NCI-H187 treated with DMSO at 0.1 percent for 48 hours (cell line): ENCODE data around the gene RTN4IP1.

Experiments used
- DNase-seq: peaks from one replicate; lab custom pipeline; 2025; lab: John Stamatoyannopoulos, UW

RTN4IP1 gene

DNA sequence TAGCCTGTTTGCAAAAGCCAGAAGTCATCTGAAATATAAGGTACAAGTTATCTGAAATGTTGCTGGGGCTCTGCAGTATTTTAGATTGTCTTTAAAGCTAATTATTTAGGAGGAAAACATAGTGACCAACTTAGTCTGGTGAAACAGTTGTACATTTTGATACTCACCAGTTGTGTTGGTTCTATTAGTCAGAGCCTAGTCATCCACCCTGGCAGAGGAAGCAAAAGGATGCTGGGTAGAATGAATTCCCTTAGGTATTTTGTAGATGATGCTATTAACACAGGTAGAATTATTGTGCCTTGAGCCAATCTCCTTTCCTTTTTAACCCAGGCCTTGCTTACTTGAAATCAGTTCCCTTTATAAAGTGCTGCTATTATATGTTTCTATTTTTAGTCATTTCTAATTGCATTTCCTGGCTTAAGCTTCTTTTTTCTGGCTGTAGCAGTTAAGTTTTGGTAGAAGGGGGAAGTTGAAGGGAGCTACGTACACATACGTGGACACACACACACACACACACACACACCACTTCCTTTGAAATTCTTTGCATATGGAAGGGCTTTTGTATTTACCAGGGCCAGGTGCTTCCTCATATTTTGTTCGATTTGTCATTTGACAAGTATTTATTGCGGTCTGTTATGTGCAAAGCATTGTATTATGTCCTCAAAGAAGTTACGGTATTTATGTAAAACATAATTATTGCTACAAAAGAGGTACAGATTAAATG is 82.4 kb downstream of the RTN4IP1 start:
- no peak for DNase-seq

GRCh38 chr6:106546261-106546690 is 83.0 kb downstream of the RTN4IP1 start:
- no peak for DNase-seq

GRCh38 chr6:106540907-106541306 is 88.4 kb downstream of the RTN4IP1 start:
- no peak for DNase-seq

DNA sequence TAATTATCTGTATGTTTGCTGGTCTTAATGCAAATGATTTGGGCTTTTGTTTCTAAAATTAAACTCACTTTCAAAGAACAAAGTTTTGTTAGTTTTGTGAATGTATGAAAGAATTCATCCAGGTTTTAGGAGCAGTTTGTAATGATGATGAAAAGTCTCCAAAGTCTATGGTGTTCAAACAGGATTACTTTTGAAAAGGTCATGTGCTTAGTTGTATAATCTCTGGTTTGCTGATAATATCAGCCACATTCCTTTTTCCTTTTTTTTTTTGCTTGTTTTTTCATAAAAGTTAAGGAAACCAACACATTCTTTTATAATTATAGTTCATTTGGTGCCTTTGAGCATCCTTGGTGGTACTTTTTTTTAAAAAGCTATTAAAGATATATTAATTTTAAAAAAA is 88.9 kb downstream of the RTN4IP1 start:
- DNase-seq: no peak

- DNase-seq: no peak
Measured at GRCh38 chr6:106539936-106540335, 89.4 kb downstream of the RTN4IP1 start.

- no peak for DNase-seq
Measured at GRCh38 chr6:106538145-106538544, 91.2 kb downstream of the RTN4IP1 start.

- no peak for DNase-seq
Measured at GRCh38 chr6:106537662-106538061, 91.6 kb downstream of the RTN4IP1 start.

DNA sequence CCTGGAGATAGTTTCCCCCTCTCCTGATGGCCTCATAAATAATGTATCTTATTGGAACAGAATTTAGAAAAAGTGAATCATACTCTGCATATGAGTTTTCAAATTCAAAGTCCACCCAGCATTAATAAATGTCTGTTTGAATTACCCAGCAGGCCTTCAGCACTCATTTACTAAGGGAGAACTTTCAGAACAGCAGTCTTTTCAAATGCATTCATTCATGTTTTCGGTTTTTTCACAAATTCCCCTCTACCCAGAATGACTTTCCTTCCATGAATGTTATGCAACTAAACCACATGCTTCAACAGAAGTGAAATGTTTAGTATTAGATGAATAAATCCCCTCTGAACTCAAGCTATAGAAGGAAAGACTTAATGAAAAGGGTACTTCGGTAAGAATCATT is 92.4 kb downstream of the RTN4IP1 start:
- DNase-seq: no peak

GRCh38 chr6:106536357-106536756 is 92.9 kb downstream of the RTN4IP1 start:
- DNase-seq: no peak

- no peak for DNase-seq
Measured at GRCh38 chr6:106535012-106535411, 94.3 kb downstream of the RTN4IP1 start.

DNA sequence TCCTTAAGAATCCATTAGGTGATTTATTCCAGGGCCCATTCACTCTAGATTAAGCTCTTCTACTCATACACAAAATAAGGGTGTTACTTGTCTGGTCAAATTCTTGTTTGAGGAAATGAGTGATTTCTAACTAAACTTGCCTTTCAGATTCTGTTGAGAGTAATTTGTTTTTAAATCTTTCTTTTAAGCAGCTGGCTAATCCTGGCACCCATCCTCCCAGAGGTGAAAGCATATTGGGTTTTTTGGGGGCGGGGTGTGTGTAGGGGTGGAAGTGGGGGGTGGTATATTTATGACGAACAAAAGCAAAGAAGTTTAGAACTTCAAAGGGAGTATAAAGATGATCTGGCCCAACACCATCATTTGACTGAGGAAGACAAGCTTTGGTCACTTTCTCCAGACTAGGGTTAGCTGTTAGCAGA is 94.7 kb downstream of the RTN4IP1 start:
- DNase-seq: no peak

GRCh38 chr6:106534004-106534403 is 95.3 kb downstream of the RTN4IP1 start:
- DNase-seq: no peak

GRCh38 chr6:106533054-106533453 is 96.2 kb downstream of the RTN4IP1 start:
- DNase-seq: no peak

DNA sequence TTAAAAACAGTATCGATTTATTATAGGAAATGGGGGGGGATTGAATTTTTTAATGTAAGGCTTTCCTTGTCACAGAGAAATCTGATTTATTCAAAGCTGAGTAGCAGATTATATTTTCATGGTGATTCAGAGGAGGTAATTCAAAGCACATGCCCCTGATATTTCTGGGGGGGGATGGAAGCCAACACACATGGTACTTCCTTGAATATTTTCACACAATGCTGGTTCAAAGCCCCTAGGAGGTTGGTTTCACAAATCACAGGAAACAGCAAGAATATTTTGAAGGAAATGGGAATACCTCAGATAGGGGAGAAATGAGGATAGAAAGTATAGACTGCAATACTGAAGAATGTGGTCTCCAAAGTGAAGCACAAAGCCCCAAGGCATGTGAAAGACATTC is 98.8 kb downstream of the RTN4IP1 start:
- no peak for DNase-seq

GRCh38 chr6:106530026-106530425 is 99.3 kb downstream of the RTN4IP1 start:
- DNase-seq: no peak

DNA sequence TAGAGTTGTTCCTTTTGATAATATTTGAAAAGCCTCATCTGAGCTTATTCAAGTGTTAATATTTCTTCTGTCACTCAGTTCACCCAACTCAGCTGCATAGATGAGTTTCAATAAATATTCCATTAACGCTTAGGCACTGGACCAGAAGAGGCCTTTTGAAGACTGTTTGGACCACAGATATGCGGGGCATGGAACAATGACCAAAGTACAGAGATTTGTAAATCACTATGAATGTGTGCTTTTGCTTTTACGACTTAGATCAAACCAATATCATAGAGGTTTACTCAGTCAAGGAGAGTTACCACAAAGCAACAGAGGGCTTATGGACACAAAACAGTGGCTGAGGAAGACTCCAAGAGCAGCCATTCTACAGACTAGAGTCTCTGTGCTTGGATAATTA is 99.9 kb downstream of the RTN4IP1 start:
- no peak for DNase-seq

- no peak for DNase-seq
Measured at GRCh38 chr6:106528521-106528920, 100.8 kb downstream of the RTN4IP1 start.

DNA sequence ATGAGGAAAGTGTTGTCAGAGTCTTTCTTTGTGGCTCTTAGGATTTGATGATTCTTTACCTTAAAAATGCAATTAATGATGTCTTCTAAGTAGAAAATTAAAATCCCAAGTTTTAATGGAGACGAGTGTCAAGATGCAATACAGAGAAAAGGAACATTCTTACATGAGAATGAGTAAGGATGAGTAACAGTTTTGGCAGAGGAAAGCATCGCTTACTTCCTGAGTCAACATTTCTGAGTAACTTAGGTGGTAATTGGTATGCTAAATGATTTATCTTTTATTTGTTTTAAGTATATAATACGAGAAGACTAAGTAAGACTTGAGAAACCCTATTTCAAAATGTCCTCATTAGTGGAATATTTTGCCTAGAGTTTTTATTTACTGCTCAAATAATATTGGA is 101.3 kb downstream of the RTN4IP1 start:
- DNase-seq: no peak

DNA sequence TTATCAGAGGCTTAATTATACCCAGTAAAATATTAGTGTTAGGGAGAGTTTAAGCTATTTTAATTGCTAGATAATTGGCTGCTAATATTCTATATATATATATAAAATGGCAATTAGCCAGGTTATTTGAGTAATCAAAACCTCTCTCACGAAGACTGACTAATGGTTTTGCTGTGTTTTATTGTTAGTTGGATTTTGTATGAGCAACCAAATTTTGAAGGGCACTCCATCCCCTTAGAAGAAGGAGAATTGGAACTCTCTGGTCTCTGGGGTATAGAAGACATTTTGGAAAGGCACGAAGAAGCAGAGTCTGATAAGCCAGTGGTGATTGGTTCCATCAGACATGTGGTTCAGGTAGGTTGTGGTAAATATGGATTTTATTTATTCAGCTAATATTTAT is 102.2 kb downstream of the RTN4IP1 start:
- DNase-seq: no peak

DNA sequence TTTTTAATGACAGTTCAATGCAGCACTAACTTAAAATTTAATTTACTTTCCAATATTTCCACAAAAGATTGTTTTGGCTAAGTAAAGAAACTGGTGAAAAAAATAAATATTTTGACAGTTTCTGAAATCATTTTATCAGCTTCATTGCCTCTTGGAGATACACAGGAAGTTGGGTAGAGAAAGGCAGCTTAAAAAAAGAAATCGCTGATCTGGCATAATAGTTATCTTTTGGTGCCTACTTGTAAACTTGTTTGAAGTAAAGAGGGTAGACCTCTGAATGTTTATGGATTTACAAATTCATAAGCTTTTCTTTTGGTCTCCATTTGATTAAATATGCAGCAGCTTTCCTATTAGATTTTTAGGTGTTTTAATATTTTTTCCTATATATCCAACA is 103.4 kb downstream of the RTN4IP1 start:
- no peak for DNase-seq

DNA sequence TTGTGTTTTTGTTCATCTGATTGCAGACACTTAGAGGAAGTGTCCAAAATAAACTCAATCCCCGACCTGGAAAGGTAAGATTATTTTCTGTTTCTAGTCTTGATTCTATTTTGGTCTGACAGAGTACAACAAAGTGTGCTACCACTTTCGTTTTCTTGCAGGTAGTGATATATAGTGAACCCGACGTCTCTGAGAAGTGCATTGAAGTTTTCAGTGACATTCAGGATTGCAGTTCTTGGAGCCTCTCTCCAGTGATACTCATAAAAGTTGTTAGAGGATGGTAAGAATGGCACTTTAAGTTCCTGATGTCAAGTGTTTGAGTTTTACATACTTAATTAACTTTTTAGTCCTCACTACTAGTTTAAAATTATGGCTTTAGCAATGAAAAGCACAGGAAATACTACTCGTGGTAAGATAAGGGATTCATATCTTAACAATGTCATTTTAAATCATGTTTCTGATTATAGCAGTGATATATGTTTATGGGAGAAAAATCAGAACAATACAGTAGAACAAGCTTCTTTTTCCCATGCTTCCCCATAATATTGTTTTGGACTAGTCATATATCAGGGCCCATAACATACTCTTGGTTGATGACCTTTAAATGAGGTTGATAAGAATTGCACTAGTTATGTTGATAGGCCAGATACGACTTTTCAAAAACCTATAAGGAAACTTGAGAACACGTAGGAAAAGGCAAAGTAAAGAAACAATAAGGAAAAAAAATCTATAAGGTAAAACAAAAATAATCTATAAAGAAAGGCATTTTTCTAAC is 104.0 kb downstream of the RTN4IP1 start:
- no peak for DNase-seq

- DNase-seq: no peak
Measured at GRCh38 chr6:106522562-106523250, 106.6 kb downstream of the RTN4IP1 start.
